H1 (cell line): Measurements from ENCODE around the gene PLB1.

Source experiments
- EZH2 ChIP-seq: fragments of 200-600 bp; sonication (generic); IDR thresholded peaks from 2 replicates; pipeline ENCODE4 v1.7.1; 2012; ENCODE audit warnings: low read depth, mild to moderate bottlenecking, moderate library complexity, low read length, inconsistent platforms; ENCODE audit not compliant: severe bottlenecking
- KDM1A ChIP-seq: fragments of 200-600, 300-600 bp; sonication (generic); IDR thresholded peaks from 2 replicates; pipeline ENCODE4 v1.7.1; 2016; ENCODE audit warnings: mild to moderate bottlenecking, low read length, borderline replicate concordance
- PHF8 ChIP-seq: fragments of 200-600 bp; sonication (generic); conservative IDR thresholded peaks from 2 replicates; pipeline ENCODE4 v1.7.1; 2012; ENCODE audit warnings: low read depth, mild to moderate bottlenecking, inconsistent platforms, low read length, moderate library complexity
- POLR2A ChIP-seq, 2 experiments: IDR thresholded peaks; 1 replicate in 1 of 2; 2 replicates in 1 of 2; pipeline ENCODE4 v1.6.1; 2011; ENCODE audit warnings: low read depth in 2 of 2, low read length in 2 of 2, mild to moderate bottlenecking in 2 of 2; ENCODE audit errors: control extremely low read depth in 1 of 2
- SIN3A ChIP-seq, 2 experiments: IDR thresholded peaks in 1 of 2; conservative IDR thresholded peaks in 1 of 2; 2 replicates each; pipeline ENCODE4 v1.6.1; 2011 to 2012; ENCODE audit warnings: low read length in 2 of 2, improper control_type of control experiment in 1 of 2, low read depth in 1 of 2, mild to moderate bottlenecking in 1 of 2
- SP2 ChIP-seq: IDR thresholded peaks from 2 replicates; pipeline ENCODE4 v1.6.1; 2012; ENCODE audit warnings: mild to moderate bottlenecking, low read length, inconsistent platforms
- TAF7 ChIP-seq: optimal IDR thresholded peaks from 2 replicates; pipeline ENCODE3; 2011; ENCODE audit warnings: low read depth, mild to moderate bottlenecking, inconsistent platforms, low read length, moderate library complexity, borderline replicate concordance
- TBP ChIP-seq: IDR thresholded peaks from 2 replicates; pipeline ENCODE4 v1.6.1; 2011; ENCODE audit warnings: low read depth, low read length, improper control_type of control experiment
- TEAD4 ChIP-seq: IDR thresholded peaks from 2 replicates; pipeline ENCODE4 v1.6.1; 2012; ENCODE audit warnings: low read depth, low read length, inconsistent platforms, mixed read lengths
- TF ChIP-seq, protein P1 (sequence below), 3 experiments: IDR thresholded peaks; 1 replicate in 2 of 3; 2 replicates in 1 of 3; pipeline versions ENCODE4 v1.5.1 to v1.6.1; 2011; ENCODE audit warnings: low read length in 3 of 3, mild to moderate bottlenecking in 3 of 3, inconsistent platforms in 2 of 3, low read depth in 1 of 3, moderate library complexity in 1 of 3; ENCODE audit not compliant: insufficient read depth in 1 of 3; ENCODE audit errors: control extremely low read depth in 1 of 3
- TF ChIP-seq, protein P2 (sequence below): IDR thresholded peaks from 2 replicates; pipeline ENCODE4 v1.6.1; 2012; ENCODE audit warnings: inconsistent platforms

DNA sequence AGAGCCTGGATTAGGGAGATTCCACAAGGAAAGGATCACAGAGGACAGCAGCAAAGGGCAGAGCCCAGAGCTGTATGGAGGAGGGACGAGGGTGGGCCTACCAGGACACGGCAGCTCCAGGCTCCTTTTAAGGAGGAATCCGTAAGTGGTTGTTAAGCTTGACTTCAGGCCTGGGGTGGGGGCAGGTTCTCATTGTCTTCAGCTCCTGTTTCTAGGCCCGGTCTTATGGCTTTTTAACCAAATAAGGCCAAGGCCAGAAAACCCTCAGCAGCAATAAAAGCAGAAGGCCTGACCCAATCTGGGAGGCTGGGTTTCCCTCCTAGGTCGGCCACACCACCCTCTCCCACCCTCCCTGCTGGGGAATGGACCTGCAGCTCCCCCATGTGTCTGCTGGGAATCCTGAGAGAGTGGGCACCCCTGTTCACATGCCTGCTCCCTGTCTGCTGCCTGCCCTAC lies 111.2 kb downstream of the PLB1 start:
- TF ChIP-seq KDM1A (no peak), POLR2A (IDR thresholded peaks at IDR 0.05; ENCODE audit: control extremely low read depth in 1 of 2, low read depth in 2 of 2, low read length in 2 of 2) (no peak), SP2 (no peak), EZH2 (no peak), PHF8 (no peak), TEAD4 (no peak; the same call in 1 of the 2 replicates), SIN3A (conservative IDR thresholded peaks at IDR 0.05 in 1 of 2, IDR thresholded peaks at IDR 0.05 in 1 of 2; ENCODE audit: low read depth in 1 of 2, low read length in 2 of 2) (no peak), TBP (no peak), TAF7 (no peak)
- TF ChIP-seq, protein P1, sequence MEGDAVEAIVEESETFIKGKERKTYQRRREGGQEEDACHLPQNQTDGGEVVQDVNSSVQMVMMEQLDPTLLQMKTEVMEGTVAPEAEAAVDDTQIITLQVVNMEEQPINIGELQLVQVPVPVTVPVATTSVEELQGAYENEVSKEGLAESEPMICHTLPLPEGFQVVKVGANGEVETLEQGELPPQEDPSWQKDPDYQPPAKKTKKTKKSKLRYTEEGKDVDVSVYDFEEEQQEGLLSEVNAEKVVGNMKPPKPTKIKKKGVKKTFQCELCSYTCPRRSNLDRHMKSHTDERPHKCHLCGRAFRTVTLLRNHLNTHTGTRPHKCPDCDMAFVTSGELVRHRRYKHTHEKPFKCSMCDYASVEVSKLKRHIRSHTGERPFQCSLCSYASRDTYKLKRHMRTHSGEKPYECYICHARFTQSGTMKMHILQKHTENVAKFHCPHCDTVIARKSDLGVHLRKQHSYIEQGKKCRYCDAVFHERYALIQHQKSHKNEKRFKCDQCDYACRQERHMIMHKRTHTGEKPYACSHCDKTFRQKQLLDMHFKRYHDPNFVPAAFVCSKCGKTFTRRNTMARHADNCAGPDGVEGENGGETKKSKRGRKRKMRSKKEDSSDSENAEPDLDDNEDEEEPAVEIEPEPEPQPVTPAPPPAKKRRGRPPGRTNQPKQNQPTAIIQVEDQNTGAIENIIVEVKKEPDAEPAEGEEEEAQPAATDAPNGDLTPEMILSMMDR (IDR thresholded peaks at IDR 0.05; ENCODE audit: control extremely low read depth in 1 of 3, insufficient read depth in 1 of 3, low read depth in 1 of 3, low read length in 3 of 3): peak; percentile 28 to 46 (median 37)
- TF ChIP-seq, protein P2, sequence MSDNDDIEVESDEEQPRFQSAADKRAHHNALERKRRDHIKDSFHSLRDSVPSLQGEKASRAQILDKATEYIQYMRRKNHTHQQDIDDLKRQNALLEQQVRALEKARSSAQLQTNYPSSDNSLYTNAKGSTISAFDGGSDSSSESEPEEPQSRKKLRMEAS: no peak
